Measurements from ENCODE around the gene CHKA.

The CHKA gene

DNA sequence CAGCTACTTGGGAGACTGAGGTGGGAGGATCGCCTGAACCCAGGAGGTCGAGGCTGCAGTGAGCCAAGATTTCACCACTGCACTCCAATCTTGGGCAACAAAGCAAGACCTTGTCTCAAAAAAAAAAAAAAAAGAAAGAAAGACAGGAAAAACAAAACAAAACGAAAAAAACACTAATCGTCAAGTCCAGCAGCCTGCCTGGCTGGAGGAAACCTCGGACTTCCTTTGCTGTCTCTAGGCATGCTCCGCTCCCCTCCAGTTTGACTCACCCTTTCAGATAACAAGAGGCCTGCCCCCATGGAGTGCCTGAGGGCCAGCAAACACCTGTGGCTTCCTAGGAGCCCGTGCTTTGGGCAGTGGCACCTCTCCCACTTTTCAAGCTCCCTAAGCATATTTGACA lies 28.8 kb upstream of the CHKA start:
- Histone ChIP-seq H3K27ac (ENCODE audit: low read length) (no peak overlapping the region), H3K4me2 (ENCODE audit: low read depth, low read length) (no peak overlapping the region)

DNA sequence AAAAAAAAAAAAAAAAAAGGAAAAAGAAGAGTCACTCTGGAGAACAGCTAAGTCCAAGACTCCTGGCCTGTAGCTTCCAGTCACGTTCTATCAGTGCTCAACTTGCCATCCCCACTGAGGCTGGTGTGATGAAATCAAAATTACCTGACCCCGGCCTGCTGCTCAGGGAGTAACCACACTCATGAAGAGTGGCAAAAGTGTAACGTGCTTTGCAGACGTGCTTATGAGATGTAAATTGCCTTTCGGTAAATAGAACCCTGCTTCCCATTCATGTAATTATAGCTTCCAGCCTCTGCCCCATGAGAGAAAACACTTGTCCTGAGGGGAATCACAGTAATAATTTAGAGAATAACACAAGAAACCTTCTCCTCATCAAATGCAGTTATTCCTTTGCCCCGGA lies 28.2 kb upstream of the CHKA start:
- H3K4me2 ChIP-seq (ENCODE audit: low read depth, low read length): no peak overlapping the region
- H4K20me1 ChIP-seq (ENCODE audit: insufficient read depth, low read length): no peaks in the 10 kb centered on the region
- H3K36me3 ChIP-seq (replicated peaks; ENCODE audit: insufficient read depth, low read length): no peaks in the 10 kb centered on the region
- no peaks in the 10 kb centered on the region for H3K9me2 ChIP-seq (replicated peaks; ENCODE audit: insufficient read depth, low read length)
- H3K27ac ChIP-seq (ENCODE audit: low read length): no peak overlapping the region
- no peaks in the 10 kb centered on the region for H3K79me2 ChIP-seq (ENCODE audit: low read length)
- H3K9me3 ChIP-seq (replicated peaks; ENCODE audit: insufficient read depth, low read length): no peaks in the 10 kb centered on the region
- no peaks in the 10 kb centered on the region for H3K27me3 ChIP-seq (replicated peaks; ENCODE audit: insufficient read depth, low read length)
- no peak overlapping the region for H3K4me3 ChIP-seq (ENCODE audit: low read length)
- no peak for DNase-seq
- H3K4me1 ChIP-seq (ENCODE audit: low read length): no peaks in the 10 kb centered on the region
- H3F3A ChIP-seq (ENCODE audit: insufficient read depth, low read length): no peaks in the 10 kb centered on the region
- no peak for TF ChIP-seq CTCF (IDR thresholded peaks at IDR 0.05; ENCODE audit: low read length)
- TF ChIP-seq EZH2phosphoT487 (IDR thresholded peaks at IDR 0.05; ENCODE audit: low read length): no peak
- no peak for TF ChIP-seq EZH2 (optimal IDR thresholded peaks at IDR 0.05; ENCODE audit: low read depth, low read length)
- no peak overlapping the region for H2AFZ ChIP-seq (ENCODE audit: low read length)
- no peak overlapping the region for H3K9ac ChIP-seq (ENCODE audit: low read length)

More for the DNA sequence above, 28.8 kb upstream of the CHKA start:
- Histone ChIP-seq H3K4me1 (ENCODE audit: low read length) (no peaks in the 10 kb centered on the region), H3K4me3 (ENCODE audit: low read length) (no peak overlapping the region), H3K9me3 (replicated peaks; ENCODE audit: insufficient read depth, low read length) (no peaks in the 10 kb centered on the region), H3K36me3 (replicated peaks; ENCODE audit: insufficient read depth, low read length) (no peaks in the 10 kb centered on the region), H3F3A (ENCODE audit: insufficient read depth, low read length) (no peaks in the 10 kb centered on the region), H4K20me1 (ENCODE audit: insufficient read depth, low read length) (no peaks in the 10 kb centered on the region), H3K9me2 (replicated peaks; ENCODE audit: insufficient read depth, low read length) (no peaks in the 10 kb centered on the region), H2AFZ (ENCODE audit: low read length) (no peak overlapping the region), H3K9ac (ENCODE audit: low read length) (no peak overlapping the region), H3K27me3 (replicated peaks; ENCODE audit: insufficient read depth, low read length) (no peaks in the 10 kb centered on the region), H3K79me2 (ENCODE audit: low read length) (no peaks in the 10 kb centered on the region)
- no peak for DNase-seq
- TF ChIP-seq EZH2phosphoT487 (IDR thresholded peaks at IDR 0.05; ENCODE audit: low read length) (no peak), CTCF (IDR thresholded peaks at IDR 0.05; ENCODE audit: low read length) (no peak), EZH2 (optimal IDR thresholded peaks at IDR 0.05; ENCODE audit: low read depth, low read length) (no peak)

GRCh38 chr11:68148879-68149278 lies 27.7 kb upstream of the CHKA start:
- Histone ChIP-seq H3K27me3 (replicated peaks; ENCODE audit: insufficient read depth, low read length) (no peaks in the 10 kb centered on the region), H3K9me3 (replicated peaks; ENCODE audit: insufficient read depth, low read length) (no peaks in the 10 kb centered on the region), H3F3A (ENCODE audit: insufficient read depth, low read length) (no peaks in the 10 kb centered on the region), H3K4me1 (ENCODE audit: low read length) (no peaks in the 10 kb centered on the region), H3K9ac (ENCODE audit: low read length) (no peak overlapping the region), H3K4me2 (ENCODE audit: low read depth, low read length) (no peak overlapping the region), H2AFZ (ENCODE audit: low read length) (no peak overlapping the region), H3K36me3 (replicated peaks; ENCODE audit: insufficient read depth, low read length) (no peaks in the 10 kb centered on the region), H3K4me3 (ENCODE audit: low read length) (no peak overlapping the region), H3K27ac (ENCODE audit: low read length) (no peak overlapping the region), H3K9me2 (replicated peaks; ENCODE audit: insufficient read depth, low read length) (no peaks in the 10 kb centered on the region), H4K20me1 (ENCODE audit: insufficient read depth, low read length) (no peaks in the 10 kb centered on the region), H3K79me2 (ENCODE audit: low read length) (no peaks in the 10 kb centered on the region)
- TF ChIP-seq CTCF (IDR thresholded peaks at IDR 0.05; ENCODE audit: low read length) (no peak), EZH2phosphoT487 (IDR thresholded peaks at IDR 0.05; ENCODE audit: low read length) (no peak), EZH2 (optimal IDR thresholded peaks at IDR 0.05; ENCODE audit: low read depth, low read length) (no peak)
- no peak for DNase-seq

Data from MM.1S (cell line).